Right lobe of liver (tissue), 6 donors: ENCODE results near the gene SYNPO2L. TPM values are rescaled to one million over a fixed set of nuclear protein-coding genes. Genes with fewer than 3 reads are reported as not detected.

ENCODE experiments used
- ATAC-seq, 4 donors: fragments of 200-7000 bp; cut with Tn5 transposase; one replicate each; pipeline ENCODE4 v1.9.1; 2020; ENCODE audit warnings: mild to moderate bottlenecking in 4 of 4, moderate library complexity in 4 of 4
- DNase-seq, 3 donors: peaks; one replicate each; pipeline ENCODE4 v3.0.0-alpha.2; 2020
- H3K27ac ChIP-seq, 3 donors: fragments of 200-600 bp; one replicate each; pipeline ENCODE4 v1.8.0; 2022
- H3K27me3 ChIP-seq, 2 donors: fragments of 200-600 bp; one replicate each; pipeline ENCODE4 v1.8.0; 2022
- H3K36me3 ChIP-seq, 4 donors: fragments of 200-600 bp; sonication (generic) in 1 of 4; one replicate each; pipeline versions ENCODE4 v1.5.1 to v1.8.0; 2017 to 2022; ENCODE audit warnings: control low read depth in 1 of 4
- H3K4me1 ChIP-seq, 4 donors: fragments of 200-600 bp; sonication (generic) in 1 of 4; one replicate each; pipeline versions ENCODE4 v1.5.1 to v1.8.0; 2017 to 2022; ENCODE audit warnings: control low read depth in 1 of 4
- H3K4me3 ChIP-seq, 3 donors: fragments of 200-600 bp; one replicate each; pipeline ENCODE4 v1.8.0; 2022
- H3K9me3 ChIP-seq, 4 donors: fragments of 200-600 bp; sonication (generic) in 1 of 4; one replicate each; pipeline versions ENCODE4 v1.5.1 to v1.8.0; 2017 to 2022; ENCODE audit warnings: control low read depth in 1 of 4
- CTCF ChIP-seq, 4 donors: fragments of 200-600 bp in 3 of 4; fragments of 450-650 bp in 1 of 4; IDR thresholded peaks; one replicate each; pipeline versions ENCODE4 v1.5.1 to v1.8.0; 2016 to 2022; ENCODE audit warnings: antibody characterized with exemption in 4 of 4, mild to moderate bottlenecking in 2 of 4
- POLR2A ChIP-seq: fragments of 450-650 bp; IDR thresholded peaks from one replicate; pipeline ENCODE4 v1.6.1; 2017; ENCODE audit warnings: antibody characterized with exemption, mild to moderate bottlenecking
- WGBS: methylation state at CpG from one replicate; pipeline ENCODE4 v1.1.6; 2018; ENCODE audit warnings: low coverage, low lambda C conversion rate; ENCODE audit not compliant: insufficient coverage; ENCODE audit errors: missing lambda C conversion rate; 5-methylcytosine and 5-hydroxymethylcytosine counted together
- intact Hi-C, 2 donors: fragments of 100-400 bp; cut with DNase I; formaldehyde crosslinking; loops; one replicate each; pipeline versions ENCODE4 v1.11.2 to v1.14.1; 2022
- total RNA-seq, 6 experiments: library from RNA; depleted of rRNA in 2 of 6; stranded (reverse); fragments of >200 nt in 2 of 6; fragmentation: NEBNext Ultra II Directional in 3 of 6; extraction: Animal tissue kit (Norgen Biotek cat#: 25700) in 3 of 6; gene quantifications; one replicate each; pipeline versions ENCODE4 v1.1.0 to v1.2.4, GENCODE V29; 2016 to 2023
- donor health status: DM: no; HTN: yes; CAD: no.
- donor health status: DM: no; HTN: no; CAD: no.
- donor health status: DM: no; HTN: no; CAD: no.
- donor health status: DM: no; HTN: yes; CAD: no.
- donor health status: DM: no; HTN: yes; CAD: no.

SYNPO2L gene
- total RNA-seq, 6 experiments from 2014 or later: 0.06 to 0.35 (median 0.20) TPM; not detected in 2

- intact Hi-C loops: loop anchor here (5.0 kb wide), 1 partner anchor 109 kb away; no protein-coding TSS in a partner anchor
- no peaks in the 10 kb centered on the region for H3K36me3 ChIP-seq
- no peak within 1 kb of the TSS for H3K27ac ChIP-seq
- no peak for TF ChIP-seq POLR2A
- no peak for TF ChIP-seq CTCF (IDR thresholded peaks at IDR 0.05)
- no peak within 1 kb of the TSS for H3K4me3 ChIP-seq
- H3K4me1 ChIP-seq: no peaks in the 10 kb centered on the region
- 49% methylated on average over 7 of the region's 9 CpGs for WGBS
- H3K27me3 ChIP-seq: no peaks in the 10 kb centered on the region
- H3K9me3 ChIP-seq: no peaks in the 10 kb centered on the region
- DNase-seq (no peak), ATAC-seq (peak in 1 of 4 donors; percentile 13)
Measured at GRCh38 chr10:73641328-73642060, 14.3 kb downstream of the SYNPO2L start, which contains the start of gene MYOZ1. Gene MYOZ1, minus strand, starts transcription at chr10:73641474. Its CDS starts 1,457 bp downstream, at chr10:73640017.

- H3K27ac ChIP-seq: no peak overlapping the region
- H3K9me3 ChIP-seq: no peaks in the 10 kb centered on the region
- ATAC-seq (no peak), DNase-seq (no peak)
- no CpG with 5 or more reads among the region's 3 CpGs for WGBS
- no peaks in the 10 kb centered on the region for H3K36me3 ChIP-seq
- intact Hi-C loops: no loop called here
- TF ChIP-seq CTCF (IDR thresholded peaks at IDR 0.05) (no peak), POLR2A (no peak)
- H3K4me1 ChIP-seq: no peaks in the 10 kb centered on the region
- no peak overlapping the region for H3K4me3 ChIP-seq
- H3K27me3 ChIP-seq: no peaks in the 10 kb centered on the region
Measured at GRCh38 chr10:73639286-73639685, 16.5 kb downstream of the SYNPO2L start.

- ATAC-seq (no peak), DNase-seq (no peak)
- Histone ChIP-seq H3K9me3 (no peaks in the 10 kb centered on the region), H3K27ac (no peak overlapping the region), H3K4me3 (no peak overlapping the region), H3K27me3 (no peaks in the 10 kb centered on the region), H3K4me1 (no peaks in the 10 kb centered on the region), H3K36me3 (no peaks in the 10 kb centered on the region)
- no peak for TF ChIP-seq POLR2A
- no peak for TF ChIP-seq CTCF (IDR thresholded peaks at IDR 0.05)
- intact Hi-C loops: no loop called here
- WGBS: 45% methylated on average over 1 of the region's 1 CpG
Measured at GRCh38 chr10:73635781-73636180, 20.0 kb downstream of the SYNPO2L start.

- intact Hi-C loops: no loop called here
- no peaks in the 10 kb centered on the region for H3K4me1 ChIP-seq
- no peaks in the 10 kb centered on the region for H3K36me3 ChIP-seq
- no peak overlapping the region for H3K4me3 ChIP-seq
- TF ChIP-seq POLR2A (no peak), CTCF (IDR thresholded peaks at IDR 0.05) (no peak)
- H3K27ac ChIP-seq: no peak overlapping the region
- ATAC-seq: peak in 1 of 4 donors; percentile 25
- 68% methylated on average over 5 of the region's 5 CpGs for WGBS
- H3K27me3 ChIP-seq: no peaks in the 10 kb centered on the region
- DNase-seq: no peak
- no peaks in the 10 kb centered on the region for H3K9me3 ChIP-seq
Measured at GRCh38 chr10:73634421-73634820, 21.4 kb downstream of the SYNPO2L start.
